ENCODE measurements around the gene PLCB3.
"Not testable (repeated sequence)": the region's sequence is repeated elsewhere in the genome, so short reads cannot be mapped to it uniquely, and the experiment has no call there.

PLCB3 gene

GRCh38 chr11:64238076-64238475, 13.3 kb upstream of the PLCB3 start:
- no peak for DNase-seq

GRCh38 chr11:64238999-64239398, 12.3 kb upstream of the PLCB3 start:
- no peak for DNase-seq

GRCh38 chr11:64239662-64240434, 11.5 kb upstream of the PLCB3 start:
- no peak for DNase-seq

GRCh38 chr11:64240435-64241240, 10.7 kb upstream of the PLCB3 start, which contains the start of gene FKBP2:
Gene FKBP2, plus strand, starts transcription at chr11:64241095. Its CDS starts 1,293 bp downstream, at chr11:64242388.
- DNase-seq, result peak; percentile 100

- DNase-seq, result no peak
Measured at GRCh38 chr11:64241241-64241490, 10.2 kb upstream of the PLCB3 start.

GRCh38 chr11:64241491-64242374, 9.6 kb upstream of the PLCB3 start:
- DNase-seq, result peak; percentile 97

GRCh38 chr11:64243236-64243854, 8.0 kb upstream of the PLCB3 start:
- no peak for DNase-seq

- DNase-seq, result no peak
Measured at GRCh38 chr11:64244107-64244506, 7.2 kb upstream of the PLCB3 start.

GRCh38 chr11:64244966-64245365, 6.4 kb upstream of the PLCB3 start:
- DNase-seq, result no peak

GRCh38 chr11:64245401-64245796, 5.9 kb upstream of the PLCB3 start:
- no peak for DNase-seq

- peak; percentile 95 for DNase-seq
Measured at GRCh38 chr11:64245797-64246620, 5.3 kb upstream of the PLCB3 start.

GRCh38 chr11:64246621-64246870, 4.8 kb upstream of the PLCB3 start:
- not testable (repeated sequence) for DNase-seq

GRCh38 chr11:64246871-64247728, 4.2 kb upstream of the PLCB3 start, which contains the start of gene PPP1R14B:
Gene PPP1R14B, minus strand, starts transcription at chr11:64246943. Its CDS starts 270 bp downstream, at chr11:64246673.
- DNase-seq, result peak; percentile 99

GRCh38 chr11:64247729-64248531, 3.4 kb upstream of the PLCB3 start:
- no peak for DNase-seq

- DNase-seq, result no peak
Measured at GRCh38 chr11:64248578-64248977, 2.8 kb upstream of the PLCB3 start.

GRCh38 chr11:64249038-64249437, 2.3 kb upstream of the PLCB3 start:
- DNase-seq, result no peak

GRCh38 chr11:64249563-64250414, 1.5 kb upstream of the PLCB3 start:
- DNase-seq, result no peak

GRCh38 chr11:64250415-64251015, 815 bp upstream of the PLCB3 start:
- peak; percentile 87 for DNase-seq

- no peak for DNase-seq
Measured at GRCh38 chr11:64251753-64252002, 348 bp downstream of the PLCB3 start.
